ENCODE measurements around the gene TTC9C. TPM values are rescaled to one million over a fixed set of nuclear protein-coding genes. Genes with fewer than 3 reads are reported as not detected.
A peak's percentile ranks its signal among the peaks of the same experiment; 100 is the strongest.

The TTC9C gene
- total and polyA plus RNA-seq, 2 of the 13 experiments (the other 11 are each of a cell fraction or from before 2014, with no cell fraction given), result 28.0 to 36.4 TPM

GRCh38 chr11:62787005-62787759, 58.9 kb downstream of the TTC9C start, which contains the start of gene TMEM179B (continued):
- TF ChIP-seq KIAA2018 (CRISPR knock-in tag; IDR thresholded peaks at IDR 0.05; ENCODE audit: borderline replicate concordance) (no peak), THAP11 (CRISPR knock-in tag; IDR thresholded peaks at IDR 0.05) (peak; percentile 90), SP140L (CRISPR knock-in tag; IDR thresholded peaks at IDR 0.05; ENCODE audit: borderline replicate concordance) (no peak), PATZ1 (CRISPR knock-in tag; IDR thresholded peaks at IDR 0.05) (peak; percentile 66), ZNF329 (CRISPR knock-in tag; IDR thresholded peaks at IDR 0.05; ENCODE audit: low read depth) (no peak), NBN (conservative IDR thresholded peaks at IDR 0.05) (no peak), ZBTB44 (CRISPR knock-in tag; IDR thresholded peaks at IDR 0.05) (peak; percentile 90; the same call in 1 of the 2 replicates), FOXP4 (CRISPR knock-in tag; IDR thresholded peaks at IDR 0.05) (no peak; the same call in none of the 2 replicates), ZNF770 (CRISPR knock-in tag; IDR thresholded peaks at IDR 0.05) (0 out of 2 replicates have a peak, but pooled peaks have one; percentile 12)
